Measurements from ENCODE around the gene RBM25. TPM values are rescaled to one million over a fixed set of nuclear protein-coding genes. Genes with fewer than 3 reads are reported as not detected.

Gene RBM25
- total RNA-seq, 1 experiment from 2014 or later = 142 TPM

GRCh38 chr14:73026845-73027542 is 31.3 kb upstream of the RBM25 start, which contains the start of gene ZFYVE1:
TSS of gene ZFYVE1 (minus strand) at chr14:73027106. CDS start at chr14:73024508, 2,598 bp downstream.
- Mint-ChIP-seq H3K4me3 (peak within 1 kb of the TSS; percentile 90), H3K4me1 (peaks cover 18% of the 10 kb centered on the region), H3K9me3 (no peaks in the 10 kb centered on the region), H3K27ac (peak within 1 kb of the TSS; percentile 88), H3K27me3 (ENCODE audit: low read depth) (no peaks in the 10 kb centered on the region), H3K36me3 (peaks cover 12% of the 10 kb centered on the region)
- CTCF ChIA-PET = interaction anchor here (0.6 to 1.5 kb wide), 9 partner anchors 8 to 513 kb away, joined by 3 to 8 read pairs (median 4); partner anchors contain the start of gene RBM25
- ATAC-seq (peak; percentile 99), DNase-seq (ENCODE audit: low spot score) (peak; percentile 98)
- POLR2A ChIA-PET = interaction anchor here (1.3 to 2.7 kb wide), 2 partner anchors 9 to 32 kb away, joined by 3 to 17 read pairs; partner anchors contain the start of gene RBM25
- peak; percentile 98 for TF ChIP-seq FOXK1 (CRISPR knock-in tag; IDR thresholded peaks at IDR 0.05)
- no peak for TF ChIP-seq IRF2 (CRISPR knock-in tag; IDR thresholded peaks at IDR 0.05; ENCODE audit: borderline replicate concordance, low read depth)
- no peak for TF ChIP-seq PREB (CRISPR knock-in tag; IDR thresholded peaks at IDR 0.05; ENCODE audit: borderline replicate concordance)
- TF ChIP-seq, protein P1, sequence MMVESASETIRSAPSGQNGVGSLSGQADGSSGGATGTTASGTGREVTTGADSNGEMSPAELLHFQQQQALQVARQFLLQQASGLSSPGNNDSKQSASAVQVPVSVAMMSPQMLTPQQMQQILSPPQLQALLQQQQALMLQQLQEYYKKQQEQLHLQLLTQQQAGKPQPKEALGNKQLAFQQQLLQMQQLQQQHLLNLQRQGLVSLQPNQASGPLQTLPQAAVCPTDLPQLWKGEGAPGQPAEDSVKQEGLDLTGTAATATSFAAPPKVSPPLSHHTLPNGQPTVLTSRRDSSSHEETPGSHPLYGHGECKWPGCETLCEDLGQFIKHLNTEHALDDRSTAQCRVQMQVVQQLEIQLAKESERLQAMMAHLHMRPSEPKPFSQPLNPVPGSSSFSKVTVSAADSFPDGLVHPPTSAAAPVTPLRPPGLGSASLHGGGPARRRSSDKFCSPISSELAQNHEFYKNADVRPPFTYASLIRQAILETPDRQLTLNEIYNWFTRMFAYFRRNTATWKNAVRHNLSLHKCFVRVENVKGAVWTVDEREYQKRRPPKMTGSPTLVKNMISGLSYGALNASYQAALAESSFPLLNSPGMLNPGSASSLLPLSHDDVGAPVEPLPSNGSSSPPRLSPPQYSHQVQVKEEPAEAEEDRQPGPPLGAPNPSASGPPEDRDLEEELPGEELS (CRISPR knock-in tag; IDR thresholded peaks at IDR 0.05) = peak; percentile 51; the same call in 1 of the 2 replicates
- TF ChIP-seq ETV6 (CRISPR knock-in tag; IDR thresholded peaks at IDR 0.05) = peak; percentile 64; the same call in 1 of the 2 replicates
- TF ChIP-seq, protein P2, sequence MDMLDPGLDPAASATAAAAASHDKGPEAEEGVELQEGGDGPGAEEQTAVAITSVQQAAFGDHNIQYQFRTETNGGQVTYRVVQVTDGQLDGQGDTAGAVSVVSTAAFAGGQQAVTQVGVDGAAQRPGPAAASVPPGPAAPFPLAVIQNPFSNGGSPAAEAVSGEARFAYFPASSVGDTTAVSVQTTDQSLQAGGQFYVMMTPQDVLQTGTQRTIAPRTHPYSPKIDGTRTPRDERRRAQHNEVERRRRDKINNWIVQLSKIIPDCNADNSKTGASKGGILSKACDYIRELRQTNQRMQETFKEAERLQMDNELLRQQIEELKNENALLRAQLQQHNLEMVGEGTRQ (CRISPR knock-in tag; IDR thresholded peaks at IDR 0.05) = peak; percentile 85
- no peak for TF ChIP-seq ZNF317 (CRISPR knock-in tag; IDR thresholded peaks at IDR 0.05; ENCODE audit: borderline replicate concordance, low read depth)
- no peak for TF ChIP-seq JAZF1 (CRISPR knock-in tag; IDR thresholded peaks at IDR 0.05)
- TF ChIP-seq, protein P3, sequence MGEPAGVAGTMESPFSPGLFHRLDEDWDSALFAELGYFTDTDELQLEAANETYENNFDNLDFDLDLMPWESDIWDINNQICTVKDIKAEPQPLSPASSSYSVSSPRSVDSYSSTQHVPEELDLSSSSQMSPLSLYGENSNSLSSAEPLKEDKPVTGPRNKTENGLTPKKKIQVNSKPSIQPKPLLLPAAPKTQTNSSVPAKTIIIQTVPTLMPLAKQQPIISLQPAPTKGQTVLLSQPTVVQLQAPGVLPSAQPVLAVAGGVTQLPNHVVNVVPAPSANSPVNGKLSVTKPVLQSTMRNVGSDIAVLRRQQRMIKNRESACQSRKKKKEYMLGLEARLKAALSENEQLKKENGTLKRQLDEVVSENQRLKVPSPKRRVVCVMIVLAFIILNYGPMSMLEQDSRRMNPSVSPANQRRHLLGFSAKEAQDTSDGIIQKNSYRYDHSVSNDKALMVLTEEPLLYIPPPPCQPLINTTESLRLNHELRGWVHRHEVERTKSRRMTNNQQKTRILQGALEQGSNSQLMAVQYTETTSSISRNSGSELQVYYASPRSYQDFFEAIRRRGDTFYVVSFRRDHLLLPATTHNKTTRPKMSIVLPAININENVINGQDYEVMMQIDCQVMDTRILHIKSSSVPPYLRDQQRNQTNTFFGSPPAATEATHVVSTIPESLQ (CRISPR knock-in tag; IDR thresholded peaks at IDR 0.05) = no peak
- TF ChIP-seq NR3C1 (CRISPR knock-in tag; conservative IDR thresholded peaks at IDR 0.05; ENCODE audit: low read depth) = no peak
- no peak for TF ChIP-seq ZNF423 (CRISPR knock-in tag; IDR thresholded peaks at IDR 0.05)
- no peak for TF ChIP-seq ESRRA (CRISPR knock-in tag; IDR thresholded peaks at IDR 0.05; ENCODE audit: borderline replicate concordance)
- peak; percentile 83; the same call in 1 of the 2 replicates for TF ChIP-seq CREM (CRISPR knock-in tag; IDR thresholded peaks at IDR 0.05)
- TF ChIP-seq, protein P4, sequence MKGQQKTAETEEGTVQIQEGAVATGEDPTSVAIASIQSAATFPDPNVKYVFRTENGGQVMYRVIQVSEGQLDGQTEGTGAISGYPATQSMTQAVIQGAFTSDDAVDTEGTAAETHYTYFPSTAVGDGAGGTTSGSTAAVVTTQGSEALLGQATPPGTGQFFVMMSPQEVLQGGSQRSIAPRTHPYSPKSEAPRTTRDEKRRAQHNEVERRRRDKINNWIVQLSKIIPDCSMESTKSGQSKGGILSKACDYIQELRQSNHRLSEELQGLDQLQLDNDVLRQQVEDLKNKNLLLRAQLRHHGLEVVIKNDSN (CRISPR knock-in tag; IDR thresholded peaks at IDR 0.05) = peak; percentile 82; the same call in 1 of the 2 replicates
- TF ChIP-seq, protein P5, sequence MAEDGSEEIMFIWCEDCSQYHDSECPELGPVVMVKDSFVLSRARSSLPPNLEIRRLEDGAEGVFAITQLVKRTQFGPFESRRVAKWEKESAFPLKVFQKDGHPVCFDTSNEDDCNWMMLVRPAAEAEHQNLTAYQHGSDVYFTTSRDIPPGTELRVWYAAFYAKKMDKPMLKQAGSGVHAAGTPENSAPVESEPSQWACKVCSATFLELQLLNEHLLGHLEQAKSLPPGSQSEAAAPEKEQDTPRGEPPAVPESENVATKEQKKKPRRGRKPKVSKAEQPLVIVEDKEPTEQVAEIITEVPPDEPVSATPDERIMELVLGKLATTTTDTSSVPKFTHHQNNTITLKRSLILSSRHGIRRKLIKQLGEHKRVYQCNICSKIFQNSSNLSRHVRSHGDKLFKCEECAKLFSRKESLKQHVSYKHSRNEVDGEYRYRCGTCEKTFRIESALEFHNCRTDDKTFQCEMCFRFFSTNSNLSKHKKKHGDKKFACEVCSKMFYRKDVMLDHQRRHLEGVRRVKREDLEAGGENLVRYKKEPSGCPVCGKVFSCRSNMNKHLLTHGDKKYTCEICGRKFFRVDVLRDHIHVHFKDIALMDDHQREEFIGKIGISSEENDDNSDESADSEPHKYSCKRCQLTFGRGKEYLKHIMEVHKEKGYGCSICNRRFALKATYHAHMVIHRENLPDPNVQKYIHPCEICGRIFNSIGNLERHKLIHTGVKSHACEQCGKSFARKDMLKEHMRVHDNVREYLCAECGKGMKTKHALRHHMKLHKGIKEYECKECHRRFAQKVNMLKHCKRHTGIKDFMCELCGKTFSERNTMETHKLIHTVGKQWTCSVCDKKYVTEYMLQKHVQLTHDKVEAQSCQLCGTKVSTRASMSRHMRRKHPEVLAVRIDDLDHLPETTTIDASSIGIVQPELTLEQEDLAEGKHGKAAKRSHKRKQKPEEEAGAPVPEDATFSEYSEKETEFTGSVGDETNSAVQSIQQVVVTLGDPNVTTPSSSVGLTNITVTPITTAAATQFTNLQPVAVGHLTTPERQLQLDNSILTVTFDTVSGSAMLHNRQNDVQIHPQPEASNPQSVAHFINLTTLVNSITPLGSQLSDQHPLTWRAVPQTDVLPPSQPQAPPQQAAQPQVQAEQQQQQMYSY (CRISPR knock-in tag; IDR thresholded peaks at IDR 0.05) = no peak
- TF ChIP-seq HMGXB4 (CRISPR knock-in tag; IDR thresholded peaks at IDR 0.05) = no peak
- TF ChIP-seq NFYB (CRISPR knock-in tag; conservative IDR thresholded peaks at IDR 0.05; ENCODE audit: low read depth) = no peak
- no peak for TF ChIP-seq NFATC4 (CRISPR knock-in tag; IDR thresholded peaks at IDR 0.05)
- no peak for TF ChIP-seq TCF7 (CRISPR knock-in tag; IDR thresholded peaks at IDR 0.05; ENCODE audit: low read depth)
- no peak for TF ChIP-seq GTF2I (CRISPR knock-in tag; conservative IDR thresholded peaks at IDR 0.05)
- TF ChIP-seq SP1 (CRISPR knock-in tag; conservative IDR thresholded peaks at IDR 0.05) = peak; percentile 98
